ENCODE results near the gene USP35. TPM values are rescaled to one million over a fixed set of nuclear protein-coding genes. Genes with fewer than 3 reads are reported as not detected.

Gene USP35
- polyA plus RNA-seq, 1 of the 3 experiments (the other 2 are of a cell fraction): 8.4 TPM

DNA sequence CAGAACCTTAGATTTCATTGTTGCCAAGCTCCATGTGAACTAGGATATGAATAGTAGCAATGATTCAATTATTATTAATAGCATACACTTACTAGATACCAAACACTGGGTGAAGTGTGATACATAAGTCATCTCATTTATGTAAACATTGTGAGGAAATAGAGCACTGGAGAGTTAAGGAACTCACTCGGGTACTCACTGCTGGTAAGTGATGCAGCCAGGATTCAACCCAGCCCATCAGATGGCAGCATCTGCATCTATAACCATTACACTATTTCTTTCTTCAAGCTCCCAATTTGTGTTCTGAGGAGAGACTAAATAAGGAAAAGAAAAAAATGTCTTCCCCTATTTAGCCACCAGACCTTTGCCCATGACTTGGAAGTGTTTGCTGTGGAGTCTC, 39.1 kb upstream of the USP35 start:
- Histone ChIP-seq H3K4me2 (no peak overlapping the region), H3K36me3 (replicated peaks in 1 of 2; ENCODE audit: control insufficient read depth in 1 of 2, insufficient read depth in 2 of 2, low read length in 1 of 2) (no peaks in the 10 kb centered on the region), H3F3A (replicated peaks; ENCODE audit: insufficient read depth) (no peaks in the 10 kb centered on the region), H3K4me1 (ENCODE audit: control insufficient read depth in 1 of 2, insufficient read depth in 2 of 2, low read depth in 1 of 2, low read length in 1 of 2) (no peaks in the 10 kb centered on the region; a peak in 1 of 4 replicates), H4K20me1 (ENCODE audit: insufficient read depth) (no peaks in the 10 kb centered on the region), H3K4me3 (ENCODE audit: low read depth in 2 of 2, low read length in 1 of 2) (no peak overlapping the region), H3K79me2 (ENCODE audit: insufficient read depth) (no peaks in the 10 kb centered on the region), H3K9me2 (no peaks in the 10 kb centered on the region), H3K27ac (ENCODE audit: low read depth in 2 of 2, low read length in 1 of 2) (no peak overlapping the region), H3K27me3 (ENCODE audit: insufficient read depth) (no peaks in the 10 kb centered on the region), H3K9ac (no peak overlapping the region), H3K9me3 (no peaks in the 10 kb centered on the region), H2AFZ (ENCODE audit: low read depth) (no peak overlapping the region)
- no peak for DNase-seq
- WGBS (ENCODE audit: low lambda C conversion rate): 71% methylated on average over 1 of the region's 1 CpG
- TF ChIP-seq GATA2 (CRISPR knock-in tag; IDR thresholded peaks at IDR 0.05): no peak
- TF ChIP-seq FOSL2 (IDR thresholded peaks at IDR 0.05; ENCODE audit: borderline replicate concordance, low read depth): no peak
- no peak for TF ChIP-seq EZH2phosphoT487 (IDR thresholded peaks at IDR 0.05; ENCODE audit: borderline replicate concordance, low read depth)
- TF ChIP-seq CHD2 (IDR thresholded peaks at IDR 0.05; ENCODE audit: low read length, partially characterized antibody): no peak
- TF ChIP-seq MEF2A (IDR thresholded peaks at IDR 0.05; ENCODE audit: borderline replicate concordance, low read depth): no peak
- TF ChIP-seq, protein P1, sequence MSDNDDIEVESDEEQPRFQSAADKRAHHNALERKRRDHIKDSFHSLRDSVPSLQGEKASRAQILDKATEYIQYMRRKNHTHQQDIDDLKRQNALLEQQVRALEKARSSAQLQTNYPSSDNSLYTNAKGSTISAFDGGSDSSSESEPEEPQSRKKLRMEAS (IDR thresholded peaks at IDR 0.05; ENCODE audit: low read depth): no peak
- no peak for TF ChIP-seq TEAD4 (IDR thresholded peaks at IDR 0.05; ENCODE audit: borderline replicate concordance, insufficient read depth)
- TF ChIP-seq FOXJ3 (CRISPR knock-in tag; IDR thresholded peaks at IDR 0.05): no peak
- TF ChIP-seq MXI1 (IDR thresholded peaks at IDR 0.05; ENCODE audit: low read depth, low read length): no peak
- TF ChIP-seq, protein P2, sequence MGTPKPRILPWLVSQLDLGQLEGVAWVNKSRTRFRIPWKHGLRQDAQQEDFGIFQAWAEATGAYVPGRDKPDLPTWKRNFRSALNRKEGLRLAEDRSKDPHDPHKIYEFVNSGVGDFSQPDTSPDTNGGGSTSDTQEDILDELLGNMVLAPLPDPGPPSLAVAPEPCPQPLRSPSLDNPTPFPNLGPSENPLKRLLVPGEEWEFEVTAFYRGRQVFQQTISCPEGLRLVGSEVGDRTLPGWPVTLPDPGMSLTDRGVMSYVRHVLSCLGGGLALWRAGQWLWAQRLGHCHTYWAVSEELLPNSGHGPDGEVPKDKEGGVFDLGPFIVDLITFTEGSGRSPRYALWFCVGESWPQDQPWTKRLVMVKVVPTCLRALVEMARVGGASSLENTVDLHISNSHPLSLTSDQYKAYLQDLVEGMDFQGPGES (IDR thresholded peaks at IDR 0.05; ENCODE audit: low read depth, low read length): no peak
- peak; percentile 56 for TF ChIP-seq RAD21 (IDR thresholded peaks at IDR 0.05; ENCODE audit: low read length)
- no peak for TF ChIP-seq PBX3 (IDR thresholded peaks at IDR 0.05)
- TF ChIP-seq, protein P3, sequence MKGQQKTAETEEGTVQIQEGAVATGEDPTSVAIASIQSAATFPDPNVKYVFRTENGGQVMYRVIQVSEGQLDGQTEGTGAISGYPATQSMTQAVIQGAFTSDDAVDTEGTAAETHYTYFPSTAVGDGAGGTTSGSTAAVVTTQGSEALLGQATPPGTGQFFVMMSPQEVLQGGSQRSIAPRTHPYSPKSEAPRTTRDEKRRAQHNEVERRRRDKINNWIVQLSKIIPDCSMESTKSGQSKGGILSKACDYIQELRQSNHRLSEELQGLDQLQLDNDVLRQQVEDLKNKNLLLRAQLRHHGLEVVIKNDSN (IDR thresholded peaks at IDR 0.05; ENCODE audit: borderline replicate concordance, low read depth): no peak
- TF ChIP-seq TAF1 (IDR thresholded peaks at IDR 0.05; ENCODE audit: borderline replicate concordance, low read depth, low read length): no peak
- no peak for TF ChIP-seq NRF1 (IDR thresholded peaks at IDR 0.05; ENCODE audit: low read depth, low read length)
- TF ChIP-seq CTCF (IDR thresholded peaks at IDR 0.05): peak; percentile 52
- TF ChIP-seq SMC3 (IDR thresholded peaks at IDR 0.05; ENCODE audit: low read depth, low read length): peak; percentile 15; the same call in 1 of the 2 replicates
- CTCF ChIA-PET: interaction anchor here (0.7 to 1.8 kb wide), 4 partner anchors 10 to 415 kb away, joined by 3 to 6 read pairs (median 3); partner anchors contain the start of gene ALG8
- POLR2A ChIA-PET: no interaction called here

Data from SK-N-SH (cell line).